Chondrocyte (in vitro differentiated cells): ENCODE results near the gene MAP6D1. TPM values are rescaled to one million over a fixed set of nuclear protein-coding genes. Genes with fewer than 3 reads are reported as not detected.
A peak's percentile ranks its signal among the peaks of the same experiment; 100 is the strongest.

Experiments
- DNase-seq: peaks from one replicate; pipeline ENCODE4 v3.0.0; 2021; ENCODE audit warnings: mixed read lengths, low spot score
- H3K27ac Mint-ChIP-seq: one replicate; pipeline ENCODE4 v1.8.0; 2021; ENCODE audit warnings: mild to moderate bottlenecking, moderate library complexity, mixed read lengths; ENCODE audit not compliant: unreplicated experiment
- H3K27me3 Mint-ChIP-seq: 2 replicates; pipeline ENCODE4 v1.8.0; 2021; ENCODE audit warnings: low read depth, mixed read lengths
- H3K36me3 Mint-ChIP-seq: 2 replicates; pipeline ENCODE4 v1.8.0; 2021; ENCODE audit warnings: low read depth, mixed read lengths
- H3K4me1 Mint-ChIP-seq: 2 replicates; pipeline ENCODE4 v1.8.0; 2021; ENCODE audit warnings: low read depth, mild to moderate bottlenecking, mixed read lengths
- H3K4me3 Mint-ChIP-seq: one replicate; pipeline ENCODE4 v1.8.0; 2021; ENCODE audit warnings: mild to moderate bottlenecking, moderate library complexity, mixed read lengths; ENCODE audit not compliant: unreplicated experiment
- H3K9me3 Mint-ChIP-seq: 2 replicates; pipeline ENCODE4 v1.8.0; 2021; ENCODE audit warnings: low read depth, mixed read lengths
- total RNA-seq: library from RNA; stranded (reverse); gene quantifications from 3 replicates; pipeline ENCODE4 v1.2.1, GENCODE V29; 2021
- TF ChIP-seq, protein P1 (sequence below): fragments of 200-600 bp; sonication (generic); IDR thresholded peaks from 2 replicates; pipeline ENCODE4 v1.5.0; 2021; ENCODE audit warnings: antibody characterized with exemption, mild to moderate bottlenecking, moderate library complexity

The MAP6D1 gene
- total RNA-seq, 1 donor from 2014 or later = 8.3 TPM

GRCh38 chr3:183862610-183863009 lies 37.2 kb upstream of the MAP6D1 start:
- Mint-ChIP-seq H3K27me3 (no peaks in the 10 kb centered on the region), H3K9me3 (no peaks in the 10 kb centered on the region), H3K27ac (no peak overlapping the region), H3K4me3 (no peak overlapping the region), H3K36me3 (peaks cover 21% of the 10 kb centered on the region), H3K4me1 (peaks cover 12% of the 10 kb centered on the region)
- TF ChIP-seq, protein P1, sequence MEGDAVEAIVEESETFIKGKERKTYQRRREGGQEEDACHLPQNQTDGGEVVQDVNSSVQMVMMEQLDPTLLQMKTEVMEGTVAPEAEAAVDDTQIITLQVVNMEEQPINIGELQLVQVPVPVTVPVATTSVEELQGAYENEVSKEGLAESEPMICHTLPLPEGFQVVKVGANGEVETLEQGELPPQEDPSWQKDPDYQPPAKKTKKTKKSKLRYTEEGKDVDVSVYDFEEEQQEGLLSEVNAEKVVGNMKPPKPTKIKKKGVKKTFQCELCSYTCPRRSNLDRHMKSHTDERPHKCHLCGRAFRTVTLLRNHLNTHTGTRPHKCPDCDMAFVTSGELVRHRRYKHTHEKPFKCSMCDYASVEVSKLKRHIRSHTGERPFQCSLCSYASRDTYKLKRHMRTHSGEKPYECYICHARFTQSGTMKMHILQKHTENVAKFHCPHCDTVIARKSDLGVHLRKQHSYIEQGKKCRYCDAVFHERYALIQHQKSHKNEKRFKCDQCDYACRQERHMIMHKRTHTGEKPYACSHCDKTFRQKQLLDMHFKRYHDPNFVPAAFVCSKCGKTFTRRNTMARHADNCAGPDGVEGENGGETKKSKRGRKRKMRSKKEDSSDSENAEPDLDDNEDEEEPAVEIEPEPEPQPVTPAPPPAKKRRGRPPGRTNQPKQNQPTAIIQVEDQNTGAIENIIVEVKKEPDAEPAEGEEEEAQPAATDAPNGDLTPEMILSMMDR = no peak
- no peak for DNase-seq

DNA sequence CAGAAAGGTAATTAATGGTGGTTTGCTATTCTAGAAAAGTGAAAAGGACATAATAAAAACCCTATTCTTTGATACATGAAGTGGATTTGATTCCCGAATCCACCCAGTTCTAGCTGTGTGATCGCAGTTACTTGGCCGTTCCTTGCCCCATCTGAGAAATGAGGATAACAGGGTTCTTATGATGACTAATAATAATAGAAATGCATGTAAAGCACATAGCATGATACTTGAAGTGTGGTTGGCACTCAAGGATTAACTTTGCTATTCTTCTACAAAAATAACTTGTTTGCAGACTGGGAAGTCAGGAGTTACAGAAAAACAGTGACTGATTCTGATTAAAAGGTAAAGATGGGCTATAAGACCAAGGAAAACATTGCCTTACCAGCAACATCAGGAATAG lies 32.5 kb upstream of the MAP6D1 start:
- H3K9me3 Mint-ChIP-seq = no peaks in the 10 kb centered on the region
- DNase-seq = no peak
- H3K27ac Mint-ChIP-seq = peak overlapping the region; percentile 78
- peaks cover 27% of the 10 kb centered on the region for H3K36me3 Mint-ChIP-seq
- no peaks in the 10 kb centered on the region for H3K27me3 Mint-ChIP-seq
- TF ChIP-seq, protein P1 = no peak
- peaks cover 22% of the 10 kb centered on the region for H3K4me1 Mint-ChIP-seq
- no peak overlapping the region for H3K4me3 Mint-ChIP-seq

- Mint-ChIP-seq H3K4me1 (peaks cover 22% of the 10 kb centered on the region), H3K27me3 (no peaks in the 10 kb centered on the region), H3K36me3 (peaks cover 22% of the 10 kb centered on the region), H3K27ac (peak overlapping the region; percentile 13), H3K9me3 (no peaks in the 10 kb centered on the region), H3K4me3 (no peak overlapping the region)
- TF ChIP-seq, protein P1 = no peak
- no peak for DNase-seq
Observed at GRCh38 chr3:183854318-183855035, 29.1 kb upstream of the MAP6D1 start.

DNA sequence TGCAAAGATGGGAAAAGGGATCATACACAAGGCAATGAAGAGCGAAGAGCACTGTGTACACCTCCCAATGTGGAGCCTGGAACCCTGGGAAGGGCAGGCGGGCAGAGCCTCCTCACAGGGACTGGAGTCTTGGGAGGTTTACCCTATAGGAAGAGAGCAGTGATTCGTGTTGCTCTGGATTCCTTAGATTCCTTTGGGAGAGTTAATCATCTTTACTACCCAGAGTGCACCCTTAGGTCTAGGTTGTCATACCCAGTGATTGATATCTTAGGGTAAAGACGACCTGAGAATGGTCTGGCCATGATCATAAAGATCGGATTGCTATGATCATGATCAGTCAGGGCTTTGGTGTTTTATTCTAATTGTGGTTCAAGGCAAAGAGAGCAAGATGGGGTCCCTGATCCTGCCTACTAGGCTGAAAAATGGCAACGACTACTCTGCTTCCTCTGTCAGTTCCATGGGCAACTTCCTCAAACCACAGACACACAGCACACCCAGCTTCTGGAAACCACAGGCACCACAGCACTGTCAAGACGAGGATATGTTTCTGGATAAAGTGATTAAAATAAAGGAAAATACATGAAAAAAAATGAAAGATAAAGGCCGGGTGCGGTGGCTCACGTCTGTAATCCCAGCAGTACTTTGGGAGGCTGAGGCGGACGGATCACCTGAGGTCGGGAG lies 20.4 kb upstream of the MAP6D1 start:
- Mint-ChIP-seq H3K27me3 (no peaks in the 10 kb centered on the region), H3K27ac (peak overlapping the region; percentile 96), H3K4me1 (peaks cover 26% of the 10 kb centered on the region), H3K9me3 (no peaks in the 10 kb centered on the region), H3K36me3 (peaks cover 25% of the 10 kb centered on the region), H3K4me3 (no peak overlapping the region)
- no peak for DNase-seq
- TF ChIP-seq, protein P1 = no peak

DNA sequence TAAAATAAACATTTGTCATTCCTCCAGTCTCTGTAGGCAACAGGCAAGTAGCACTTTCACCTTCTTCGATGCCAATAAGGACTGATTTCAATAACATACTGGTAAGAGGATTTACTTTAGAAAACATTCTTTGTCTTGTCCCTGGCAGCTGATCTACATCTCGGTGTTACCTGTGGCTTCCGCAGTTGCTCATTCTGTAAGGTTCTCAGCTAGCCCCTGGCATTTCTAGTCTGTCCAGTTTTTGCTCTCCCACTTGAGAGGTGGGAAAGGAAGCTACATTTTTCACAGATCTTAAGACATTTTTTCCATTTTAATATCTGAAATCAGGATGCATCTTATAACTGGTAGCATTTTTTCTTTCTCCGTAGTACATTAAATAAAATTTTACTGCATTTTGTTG lies 19.7 kb upstream of the MAP6D1 start:
- H3K4me3 Mint-ChIP-seq = no peak overlapping the region
- DNase-seq = no peak

More for the DNA sequence above, 19.7 kb upstream of the MAP6D1 start:
- H3K36me3 Mint-ChIP-seq = peaks cover 24% of the 10 kb centered on the region
- TF ChIP-seq, protein P1 = no peak
- peak overlapping the region; percentile 96 for H3K27ac Mint-ChIP-seq
- H3K4me1 Mint-ChIP-seq = peaks cover 26% of the 10 kb centered on the region
- H3K27me3 Mint-ChIP-seq = no peaks in the 10 kb centered on the region
- no peaks in the 10 kb centered on the region for H3K9me3 Mint-ChIP-seq
